HG03469 (cell line): ENCODE data around the gene SYNM.

Experiments used
- ATAC-seq: cut with Tn5 transposase; IDR thresholded peaks from one replicate; pipeline ENCODE4 v1.9.1; 2021; ENCODE audit warnings: mild to moderate bottlenecking, moderate library complexity, moderate number of reproducible peaks; ENCODE audit not compliant: unreplicated experiment

Gene SYNM

GRCh38 chr15:99121691-99122410, 17.0 kb downstream of the SYNM start:
- no peak for ATAC-seq

DNA sequence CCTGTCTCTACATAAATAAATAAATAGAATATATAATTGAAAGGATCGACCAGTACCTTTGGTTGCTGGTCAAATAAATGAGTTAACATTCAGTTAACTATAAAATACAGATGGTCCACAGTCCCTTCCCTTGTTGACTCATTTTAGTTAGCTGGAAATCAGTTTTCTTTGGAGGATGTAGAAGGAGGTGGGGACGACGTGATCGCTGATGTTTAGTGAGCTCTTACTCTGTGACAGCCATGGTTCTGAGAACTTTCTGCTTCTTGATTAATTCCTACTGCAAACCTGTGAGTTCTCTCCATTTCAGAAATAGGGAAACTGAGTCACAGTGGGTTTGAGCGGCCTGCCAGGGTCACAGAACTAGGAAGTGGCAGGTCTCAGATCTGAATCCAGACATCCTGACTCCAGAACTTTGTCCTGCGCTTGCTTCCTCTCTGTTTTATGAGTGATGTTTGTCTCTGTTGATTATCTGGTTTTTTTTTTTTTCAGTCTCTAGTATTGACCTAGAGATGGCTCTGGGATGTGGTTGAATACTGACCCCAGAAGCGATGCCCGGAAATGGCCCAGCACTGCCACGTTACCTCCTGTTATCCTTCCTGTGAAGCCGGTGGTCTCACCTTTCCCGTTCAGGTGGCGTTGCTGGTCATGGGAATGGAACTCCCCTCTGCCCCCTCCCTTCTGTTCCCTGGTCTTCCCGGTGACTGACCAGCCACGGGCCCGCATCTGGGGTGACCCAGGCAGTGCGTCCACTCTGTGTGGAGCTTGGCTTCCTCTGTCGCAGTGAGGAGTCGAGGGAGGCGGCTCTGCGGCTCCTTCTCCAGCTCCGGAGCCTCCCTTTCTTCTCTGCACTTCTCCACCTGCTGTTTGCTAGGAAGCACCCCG, 18.2 kb downstream of the SYNM start:
- ATAC-seq = no peak

DNA sequence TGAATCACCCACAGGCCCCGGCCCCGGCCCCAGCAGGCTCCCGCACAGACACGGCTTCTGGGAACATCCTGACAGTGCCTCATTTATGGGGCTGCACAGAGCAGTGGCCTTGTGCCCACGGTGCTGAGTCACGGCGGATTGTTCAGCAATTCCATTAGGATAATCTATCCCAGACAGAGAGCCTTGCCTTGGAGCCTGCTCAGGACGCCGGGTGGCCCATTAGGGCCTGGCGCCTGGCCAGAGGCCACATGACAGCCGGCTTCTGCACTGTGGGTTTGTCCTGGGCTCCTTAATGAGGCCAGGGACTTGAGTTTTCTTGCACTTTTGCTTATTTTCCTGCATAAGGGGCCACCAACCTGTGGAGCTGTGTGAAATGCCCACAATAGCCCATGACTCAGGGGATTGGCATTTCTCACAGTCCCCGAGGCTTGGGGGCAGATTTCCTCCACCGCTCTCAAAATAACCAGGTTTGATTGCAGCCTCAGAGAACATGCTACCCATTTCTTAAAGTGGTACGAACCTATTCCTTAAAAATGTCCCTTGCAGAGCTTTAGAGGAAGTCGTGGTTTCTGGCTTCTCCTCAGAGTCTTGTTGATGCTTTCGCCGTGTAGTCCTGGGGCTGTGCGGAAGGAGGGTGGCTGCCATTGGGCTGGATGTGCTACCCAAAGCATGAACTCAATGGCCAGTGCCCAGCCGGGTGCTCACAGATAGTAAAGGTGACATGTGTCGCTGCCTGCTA, 19.0 kb downstream of the SYNM start:
- ATAC-seq = no peak

DNA sequence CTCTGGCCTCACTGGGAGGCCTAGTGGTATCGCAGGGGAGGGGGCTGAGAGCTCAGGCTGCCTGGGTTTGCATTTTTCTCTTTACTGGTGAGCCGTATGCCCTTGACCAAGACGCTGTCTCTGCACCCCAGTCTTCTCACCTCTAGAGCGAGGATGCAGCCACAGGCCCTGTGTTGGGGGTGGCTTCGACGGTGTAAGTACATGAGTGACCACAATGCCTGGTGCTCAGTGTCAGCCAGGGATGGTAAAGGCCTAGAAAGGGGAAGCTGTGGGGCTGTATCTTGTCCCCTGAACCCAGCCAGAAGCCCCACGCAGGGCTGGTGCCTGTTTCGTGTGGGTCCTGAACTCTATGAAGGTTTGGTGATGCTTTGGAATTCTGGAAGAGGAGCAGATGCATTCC, 19.8 kb downstream of the SYNM start:
- no peak for ATAC-seq

DNA sequence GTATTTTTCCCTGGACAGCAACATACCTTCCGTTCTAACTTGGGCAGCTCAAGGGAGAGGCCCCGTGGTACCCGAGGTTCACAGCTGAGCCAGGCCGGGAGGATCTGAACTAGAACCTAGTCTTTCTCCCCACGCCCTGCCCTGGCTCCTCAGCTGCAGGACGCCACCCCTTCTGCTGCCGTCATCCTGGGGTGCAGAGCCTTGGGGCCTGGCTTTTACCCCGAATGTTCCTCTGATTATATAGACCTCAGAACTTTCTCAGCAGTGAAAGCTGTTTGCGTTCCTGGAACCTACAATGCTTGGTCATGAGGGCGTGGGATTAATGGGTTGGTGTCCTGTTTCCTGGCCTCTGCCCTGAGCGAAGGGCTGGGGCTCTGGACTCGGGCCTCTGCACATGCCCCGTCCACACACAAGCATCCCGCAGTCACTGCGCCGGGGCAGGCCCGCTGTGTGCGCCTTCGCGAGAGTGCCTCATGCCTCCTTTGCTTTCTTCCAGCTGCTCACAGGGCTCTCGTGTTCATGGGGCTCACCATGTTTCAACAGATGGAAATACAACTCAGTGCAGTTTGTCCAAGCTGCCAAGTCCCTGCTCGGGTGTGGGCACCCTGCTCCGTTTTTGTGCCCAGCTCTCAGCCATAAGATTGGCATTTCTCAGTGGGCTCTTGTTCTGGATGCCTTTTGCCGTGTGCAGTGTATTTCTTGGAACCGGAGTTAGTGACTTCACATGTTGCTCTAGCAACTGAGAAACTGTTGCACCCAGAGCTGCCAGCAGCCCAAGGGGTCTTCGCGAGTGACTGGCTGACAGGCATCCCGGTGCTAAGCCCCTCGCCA, 20.4 kb downstream of the SYNM start:
- no peak for ATAC-seq

DNA sequence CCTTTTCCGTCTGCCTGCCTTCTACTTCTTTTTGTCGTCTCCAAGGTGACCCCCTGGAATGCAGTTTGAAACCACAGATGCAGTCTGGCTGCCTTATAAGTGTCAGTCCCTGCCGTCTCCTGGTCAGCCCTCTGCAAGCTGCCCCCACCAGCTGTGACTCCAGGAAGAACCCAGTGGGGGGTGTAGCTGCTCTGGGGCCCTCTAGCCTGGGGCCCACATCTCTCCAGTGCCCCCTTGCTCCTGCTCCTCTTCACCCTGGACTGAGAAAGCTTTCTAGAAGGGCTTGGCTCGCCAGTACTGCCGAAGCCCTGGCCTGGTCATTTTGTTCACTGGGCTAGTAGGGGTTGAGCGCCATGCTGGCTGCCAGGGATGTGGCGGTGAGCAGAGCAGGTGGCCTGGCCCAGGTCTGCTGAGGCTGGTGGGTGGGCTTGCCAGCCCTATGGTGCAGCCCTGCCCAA, 21.3 kb downstream of the SYNM start:
- ATAC-seq = no peak

GRCh38 chr15:99126930-99127329, 22.1 kb downstream of the SYNM start:
- ATAC-seq = no peak

- ATAC-seq = no peak
These were observed 22.9 kb downstream of the SYNM start for GRCh38 chr15:99127773-99128172.

GRCh38 chr15:99128411-99128810, 23.5 kb downstream of the SYNM start:
- ATAC-seq = no peak

DNA sequence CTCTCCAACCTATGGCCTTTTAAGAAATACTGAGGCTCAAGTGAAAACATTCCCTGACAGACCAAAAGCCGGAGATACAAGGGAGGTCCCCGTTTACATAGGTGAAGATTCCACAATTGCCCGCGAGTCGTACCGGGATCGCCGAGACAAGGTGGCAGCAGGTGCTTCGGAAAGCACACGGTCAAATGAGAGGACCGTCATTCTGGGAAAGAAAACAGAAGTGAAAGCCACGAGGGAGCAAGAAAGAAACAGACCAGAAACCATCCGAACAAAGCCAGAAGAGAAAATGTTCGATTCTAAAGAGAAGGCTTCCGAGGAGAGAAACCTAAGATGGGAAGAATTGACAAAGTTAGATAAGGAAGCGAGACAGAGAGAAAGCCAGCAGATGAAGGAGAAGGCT, 24.8 kb downstream of the SYNM start:
- no peak for ATAC-seq

DNA sequence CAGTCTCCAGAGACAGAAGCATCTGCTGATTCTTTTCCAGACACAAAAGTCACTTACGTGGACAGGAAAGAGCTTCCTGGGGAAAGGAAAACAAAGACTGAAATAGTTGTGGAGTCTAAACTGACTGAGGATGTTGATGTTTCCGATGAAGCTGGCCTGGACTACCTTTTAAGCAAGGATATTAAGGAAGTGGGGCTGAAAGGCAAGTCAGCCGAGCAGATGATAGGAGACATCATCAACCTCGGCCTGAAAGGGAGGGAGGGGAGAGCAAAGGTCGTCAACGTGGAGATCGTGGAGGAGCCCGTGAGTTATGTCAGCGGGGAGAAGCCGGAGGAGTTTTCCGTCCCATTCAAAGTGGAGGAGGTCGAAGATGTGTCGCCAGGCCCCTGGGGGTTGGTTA, 25.4 kb downstream of the SYNM start:
- ATAC-seq = no peak

DNA sequence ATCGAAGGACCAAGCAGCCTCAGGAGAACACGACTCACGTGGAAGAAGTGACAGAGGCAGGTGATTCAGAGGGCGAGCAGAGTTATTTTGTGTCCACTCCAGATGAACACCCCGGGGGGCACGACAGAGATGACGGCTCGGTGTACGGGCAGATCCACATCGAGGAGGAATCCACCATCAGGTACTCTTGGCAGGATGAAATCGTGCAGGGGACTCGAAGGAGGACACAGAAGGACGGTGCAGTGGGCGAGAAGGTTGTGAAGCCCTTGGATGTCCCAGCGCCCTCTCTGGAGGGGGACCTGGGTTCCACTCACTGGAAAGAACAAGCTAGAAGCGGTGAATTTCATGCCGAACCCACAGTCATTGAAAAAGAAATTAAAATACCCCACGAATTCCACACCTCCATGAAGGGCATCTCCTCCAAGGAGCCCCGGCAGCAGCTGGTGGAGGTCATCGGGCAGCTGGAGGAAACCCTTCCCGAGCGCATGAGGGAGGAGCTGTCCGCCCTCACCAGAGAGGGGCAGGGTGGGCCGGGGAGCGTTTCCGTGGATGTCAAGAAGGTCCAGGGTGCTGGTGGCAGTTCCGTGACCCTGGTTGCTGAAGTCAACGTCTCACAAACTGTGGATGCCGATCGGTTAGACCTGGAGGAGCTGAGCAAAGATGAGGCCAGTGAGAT, 26.0 kb downstream of the SYNM start:
- ATAC-seq = no peak

GRCh38 chr15:99131441-99132023, 26.7 kb downstream of the SYNM start:
- ATAC-seq = no peak

DNA sequence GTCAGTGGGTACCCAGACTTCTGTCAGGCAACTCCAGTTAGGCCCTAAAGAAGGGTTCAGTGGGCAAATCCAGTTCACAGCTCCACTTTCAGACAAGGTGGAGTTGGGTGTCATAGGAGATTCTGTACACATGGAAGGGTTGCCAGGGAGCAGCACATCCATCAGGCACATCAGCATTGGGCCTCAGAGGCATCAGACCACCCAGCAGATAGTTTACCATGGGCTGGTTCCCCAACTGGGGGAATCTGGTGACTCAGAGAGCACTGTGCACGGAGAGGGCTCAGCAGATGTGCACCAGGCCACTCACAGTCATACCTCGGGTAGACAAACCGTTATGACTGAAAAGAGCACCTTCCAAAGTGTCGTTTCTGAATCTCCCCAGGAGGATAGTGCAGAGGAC, 27.2 kb downstream of the SYNM start:
- ATAC-seq = no peak

DNA sequence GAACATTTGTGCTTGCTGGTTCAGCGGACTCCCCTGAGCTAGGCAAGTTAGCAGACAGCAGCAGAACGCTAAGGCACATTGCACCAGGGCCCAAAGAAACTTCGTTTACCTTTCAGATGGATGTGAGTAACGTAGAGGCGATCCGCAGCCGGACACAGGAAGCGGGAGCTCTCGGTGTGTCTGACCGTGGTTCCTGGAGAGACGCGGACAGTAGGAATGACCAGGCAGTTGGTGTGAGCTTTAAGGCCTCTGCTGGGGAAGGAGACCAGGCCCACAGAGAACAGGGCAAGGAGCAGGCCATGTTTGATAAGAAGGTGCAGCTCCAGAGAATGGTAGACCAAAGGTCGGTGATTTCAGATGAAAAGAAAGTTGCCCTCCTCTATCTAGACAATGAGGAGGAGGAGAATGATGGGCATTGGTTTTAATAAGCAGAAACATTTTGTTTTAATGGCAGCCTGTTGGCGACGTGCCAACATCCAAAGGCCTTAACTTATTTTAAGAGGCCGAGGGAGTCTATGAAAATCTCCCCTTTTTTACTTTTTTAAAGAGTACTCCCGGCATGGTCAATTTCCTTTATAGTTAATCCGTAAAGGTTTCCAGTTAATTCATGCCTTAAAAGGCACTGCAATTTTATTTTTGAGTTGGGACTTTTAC, 27.9 kb downstream of the SYNM start:
- no peak for ATAC-seq

DNA sequence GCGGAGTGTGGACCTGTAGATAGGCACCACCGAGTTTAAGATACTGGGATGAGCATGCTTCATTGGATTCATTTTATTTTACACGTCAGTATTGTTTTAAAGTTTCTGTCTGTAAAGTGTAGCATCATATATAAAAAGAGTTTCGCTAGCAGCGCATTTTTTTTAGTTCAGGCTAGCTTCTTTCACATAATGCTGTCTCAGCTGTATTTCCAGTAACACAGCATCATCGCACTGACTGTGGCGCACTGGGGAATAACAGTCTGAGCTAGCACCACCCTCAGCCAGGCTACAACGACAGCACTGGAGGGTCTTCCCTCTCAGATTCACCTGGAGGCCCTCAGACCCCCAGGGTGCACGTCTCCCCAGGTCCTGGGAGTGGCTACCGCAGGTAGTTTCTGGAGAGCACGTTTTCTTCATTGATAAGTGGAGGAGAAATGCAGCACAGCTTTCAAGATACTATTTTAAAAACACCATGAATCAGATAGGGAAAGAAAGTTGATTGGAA, 29.5 kb downstream of the SYNM start:
- no peak for ATAC-seq

DNA sequence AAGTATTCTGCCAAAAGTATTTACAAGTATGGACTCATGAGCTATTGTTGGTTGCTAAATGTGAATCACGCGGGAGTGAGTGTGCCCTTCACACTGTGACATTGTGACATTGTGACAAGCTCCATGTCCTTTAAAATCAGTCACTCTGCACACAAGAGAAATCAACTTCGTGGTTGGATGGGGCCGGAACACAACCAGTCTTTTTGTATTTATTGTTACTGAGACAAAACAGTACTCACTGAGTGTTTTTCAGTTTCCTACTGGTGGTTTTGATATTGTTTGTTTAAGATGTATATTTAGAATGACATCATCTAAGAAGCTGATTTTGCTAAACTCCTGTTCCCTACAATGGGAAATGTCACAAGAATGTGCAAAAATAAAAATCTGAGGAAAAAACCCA, 30.3 kb downstream of the SYNM start:
- peak; percentile 84 for ATAC-seq

DNA sequence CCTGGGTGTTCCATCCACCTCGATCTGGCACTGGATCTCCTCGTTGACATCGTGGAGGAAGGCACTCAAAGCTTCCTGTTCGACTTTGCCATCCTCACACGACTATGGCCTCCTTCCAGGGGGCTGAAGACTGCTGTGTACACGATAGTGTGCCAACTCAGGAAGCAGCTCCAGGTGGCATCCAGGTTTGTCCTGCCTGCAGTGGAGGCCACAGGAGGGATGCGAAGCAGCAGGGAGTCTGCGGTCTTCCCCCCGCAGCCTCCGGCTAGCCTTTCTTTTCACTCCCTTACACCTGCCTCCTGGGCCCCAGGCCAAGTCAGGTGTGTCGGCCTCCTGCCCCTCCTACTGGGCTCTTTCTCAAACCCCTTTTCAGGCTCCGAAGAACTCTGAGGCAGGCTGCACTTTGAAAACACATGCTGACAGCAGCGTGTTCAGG, 32.2 kb downstream of the SYNM start:
- ATAC-seq = no peak

- ATAC-seq = no peak
These were observed 33.0 kb downstream of the SYNM start for GRCh38 chr15:99137877-99138276.
